SK-N-SH treated with all-trans-retinoic acid at 6 μM for 48 hours (cell line): ENCODE results near the gene RNF115.

Source experiments
- ATAC-seq: fragments of 200-7000 bp; cut with Tn5 transposase; 3 replicates; pipeline ENCODE4 v1.9.1; 2020; ENCODE audit warnings: mild to moderate bottlenecking, moderate library complexity
- ARNTL ChIP-seq: fragments of 450-650 bp; formaldehyde crosslinking; IDR thresholded peaks from 2 replicates; pipeline ENCODE4 v1.5.0; 2020; ENCODE audit warnings: low read depth, mild to moderate bottlenecking, moderate library complexity, borderline replicate concordance
- BACH2 ChIP-seq: fragments of 250-450 bp; sonication (Bioruptor Pico); IDR thresholded peaks from 2 replicates; pipeline ENCODE4 v1.9.0; 2021; ENCODE audit warnings: mild to moderate bottlenecking, borderline replicate concordance
- CREB5 ChIP-seq: fragments of 250-450 bp; sonication (Bioruptor Pico); IDR thresholded peaks from 2 replicates; pipeline ENCODE4 v1.5.1; 2020; ENCODE audit warnings: low read depth, mild to moderate bottlenecking, moderate library complexity
- CSDC2 ChIP-seq: fragments of 250-450 bp; sonication (Bioruptor Pico); IDR thresholded peaks from 2 replicates; pipeline ENCODE4 v1.5.0; 2020; ENCODE audit warnings: mild to moderate bottlenecking, moderate library complexity
- CSRNP3 ChIP-seq: fragments of 250-450 bp; sonication (Bioruptor Pico); IDR thresholded peaks from 2 replicates; pipeline ENCODE4 v1.5.1; 2021; ENCODE audit warnings: mild to moderate bottlenecking, moderate library complexity
- ESRRG ChIP-seq: fragments of 250-450 bp; sonication (Bioruptor Pico); IDR thresholded peaks from 2 replicates; pipeline ENCODE4 v1.6.1; 2021; ENCODE audit warnings: mild to moderate bottlenecking
- GLIS3 ChIP-seq: fragments of 250-450 bp; sonication (Bioruptor Pico); IDR thresholded peaks from 2 replicates; pipeline ENCODE4 v1.5.0; 2020; ENCODE audit warnings: mild to moderate bottlenecking, moderate library complexity
- ISL1 ChIP-seq: fragments of 250-450 bp; sonication (Bioruptor Pico); IDR thresholded peaks from 2 replicates; pipeline ENCODE4 v2.1.2; 2022; ENCODE audit warnings: mild to moderate bottlenecking, moderate library complexity
- OSR1 ChIP-seq: fragments of 250-450 bp; sonication (Bioruptor Pico); IDR thresholded peaks from 2 replicates; pipeline ENCODE4 v1.8.0; 2022; ENCODE audit warnings: moderate library complexity, mild to moderate bottlenecking, inconsistent platforms
- PATZ1 ChIP-seq: fragments of 250-450 bp; sonication (Bioruptor Pico); IDR thresholded peaks from 2 replicates; pipeline ENCODE4 v1.8.0; 2020; ENCODE audit warnings: mild to moderate bottlenecking, moderate library complexity, borderline replicate concordance
- PPARA ChIP-seq: fragments of 250-450 bp; sonication (Bioruptor Pico); IDR thresholded peaks from 2 replicates; pipeline ENCODE4 v1.5.0; 2020; ENCODE audit warnings: mild to moderate bottlenecking, borderline replicate concordance
- RARB ChIP-seq: fragments of 250-450 bp; sonication (Bioruptor Pico); IDR thresholded peaks from 2 replicates; pipeline ENCODE4 v1.8.0; 2021; ENCODE audit warnings: mild to moderate bottlenecking, moderate library complexity
- TCF4 ChIP-seq: fragments of 250-450 bp; sonication (Bioruptor Pico); IDR thresholded peaks from 2 replicates; pipeline ENCODE4 v1.8.0; 2021; ENCODE audit warnings: mild to moderate bottlenecking, moderate library complexity, borderline replicate concordance
- TOX ChIP-seq: fragments of 250-450 bp; sonication (Bioruptor Pico); IDR thresholded peaks from 2 replicates; pipeline ENCODE4 v1.8.0; 2021; ENCODE audit warnings: mild to moderate bottlenecking, moderate library complexity, borderline replicate concordance
- ZFP3 ChIP-seq: fragments of 250-450 bp; sonication (Bioruptor Pico); IDR thresholded peaks from 2 replicates; pipeline ENCODE4 v1.5.0; 2020; ENCODE audit warnings: mild to moderate bottlenecking, moderate library complexity
- ZFP30 ChIP-seq: fragments of 450-650 bp; formaldehyde crosslinking; IDR thresholded peaks from 2 replicates; pipeline ENCODE4 v1.5.0; 2022; ENCODE audit warnings: mild to moderate bottlenecking, moderate library complexity
- ZNF565 ChIP-seq: fragments of 450-650 bp; formaldehyde crosslinking; conservative IDR thresholded peaks from 2 replicates; pipeline ENCODE4 v1.5.0; 2020; ENCODE audit warnings: low read depth, mild to moderate bottlenecking, moderate library complexity
- ZNF70 ChIP-seq: fragments of 450-650 bp; formaldehyde crosslinking; IDR thresholded peaks from 2 replicates; pipeline ENCODE4 v1.5.0; 2020; ENCODE audit warnings: mild to moderate bottlenecking, moderate library complexity
- ZNF8 ChIP-seq: fragments of 450-650 bp; formaldehyde crosslinking; IDR thresholded peaks from 2 replicates; pipeline ENCODE4 v1.5.0; 2020; ENCODE audit warnings: mild to moderate bottlenecking, moderate library complexity
- TF ChIP-seq, protein P1 (sequence below): fragments of 250-450 bp; sonication (Bioruptor Pico); IDR thresholded peaks from 2 replicates; pipeline ENCODE4 v1.8.0; 2021; ENCODE audit warnings: low read depth, mild to moderate bottlenecking, moderate library complexity, borderline replicate concordance
- TF ChIP-seq, protein P2 (sequence below): fragments of 250-450 bp; sonication (Bioruptor Pico); IDR thresholded peaks from 2 replicates; pipeline ENCODE4 v1.5.0; 2020; ENCODE audit warnings: mild to moderate bottlenecking, moderate library complexity

Gene RNF115

DNA sequence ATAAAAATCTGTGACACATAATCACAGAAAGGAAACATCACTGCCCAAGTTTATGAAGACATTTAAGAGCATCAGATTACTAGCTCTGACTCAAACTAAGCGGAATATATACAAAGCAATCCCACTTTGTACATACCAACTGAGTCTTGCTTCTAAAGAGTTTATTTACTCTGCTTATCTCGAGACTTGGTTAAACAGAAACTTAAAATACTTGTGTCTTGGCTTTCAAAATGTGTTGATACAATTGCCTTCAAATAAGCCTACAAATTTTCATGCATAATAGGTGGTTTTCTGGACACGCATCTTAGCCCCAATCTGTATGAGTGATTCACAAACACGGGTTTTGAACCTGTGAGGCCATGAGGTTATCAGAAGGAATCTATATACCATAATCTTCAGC, 83.6 kb downstream of the RNF115 start:
- TF ChIP-seq CSDC2 (CRISPR knock-in tag) (no peak), ZFP3 (CRISPR knock-in tag) (no peak), PATZ1 (CRISPR knock-in tag) (no peak), ZNF8 (CRISPR knock-in tag) (no peak), OSR1 (CRISPR knock-in tag) (no peak), ZNF70 (no peak), ESRRG (CRISPR knock-in tag) (no peak), TOX (CRISPR knock-in tag) (no peak), CREB5 (CRISPR knock-in tag) (no peak), BACH2 (CRISPR knock-in tag) (no peak), ZFP30 (no peak), TCF4 (CRISPR knock-in tag) (no peak), CSRNP3 (CRISPR knock-in tag) (no peak), ZNF565 (CRISPR knock-in tag) (no peak), ISL1 (CRISPR knock-in tag) (no peak), RARB (no peak)
- TF ChIP-seq, protein P1, sequence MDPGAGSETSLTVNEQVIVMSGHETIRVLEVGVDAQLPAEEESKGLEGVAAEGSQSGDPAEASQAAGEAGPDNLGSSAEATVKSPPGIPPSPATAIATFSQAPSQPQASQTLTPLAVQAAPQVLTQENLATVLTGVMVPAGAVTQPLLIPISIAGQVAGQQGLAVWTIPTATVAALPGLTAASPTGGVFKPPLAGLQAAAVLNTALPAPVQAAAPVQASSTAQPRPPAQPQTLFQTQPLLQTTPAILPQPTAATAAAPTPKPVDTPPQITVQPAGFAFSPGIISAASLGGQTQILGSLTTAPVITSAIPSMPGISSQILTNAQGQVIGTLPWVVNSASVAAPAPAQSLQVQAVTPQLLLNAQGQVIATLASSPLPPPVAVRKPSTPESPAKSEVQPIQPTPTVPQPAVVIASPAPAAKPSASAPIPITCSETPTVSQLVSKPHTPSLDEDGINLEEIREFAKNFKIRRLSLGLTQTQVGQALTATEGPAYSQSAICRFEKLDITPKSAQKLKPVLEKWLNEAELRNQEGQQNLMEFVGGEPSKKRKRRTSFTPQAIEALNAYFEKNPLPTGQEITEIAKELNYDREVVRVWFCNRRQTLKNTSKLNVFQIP: no peak
- no peak for ATAC-seq

DNA sequence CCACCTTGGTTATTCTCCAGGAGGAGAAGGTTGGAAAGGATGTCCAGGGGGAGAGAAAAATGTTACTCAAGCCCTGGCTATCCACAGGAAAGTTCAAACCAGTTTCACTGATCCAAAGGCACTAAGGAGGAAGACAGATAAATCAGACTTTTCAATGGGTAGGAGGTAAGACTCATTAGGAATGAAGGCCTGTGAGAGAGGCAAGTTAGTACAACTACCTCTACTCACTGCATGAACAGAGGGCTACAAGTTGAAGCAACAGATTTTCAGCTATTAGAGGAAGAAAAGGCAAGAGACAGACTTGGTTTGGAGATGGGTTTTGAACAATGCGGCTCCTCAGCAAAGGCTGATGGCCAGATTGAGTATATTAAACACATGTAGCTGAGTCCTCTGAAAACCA, 87.7 kb downstream of the RNF115 start:
- TF ChIP-seq ZFP3 (CRISPR knock-in tag) (no peak), BACH2 (CRISPR knock-in tag) (no peak), OSR1 (CRISPR knock-in tag) (no peak), CSDC2 (CRISPR knock-in tag) (no peak), TCF4 (CRISPR knock-in tag) (no peak), RARB (no peak), TOX (CRISPR knock-in tag) (no peak), GLIS3 (no peak), ARNTL (CRISPR knock-in tag) (no peak), PATZ1 (CRISPR knock-in tag) (no peak), ZNF70 (no peak), ESRRG (CRISPR knock-in tag) (no peak), PPARA (CRISPR knock-in tag) (no peak)
- TF ChIP-seq, protein P2, sequence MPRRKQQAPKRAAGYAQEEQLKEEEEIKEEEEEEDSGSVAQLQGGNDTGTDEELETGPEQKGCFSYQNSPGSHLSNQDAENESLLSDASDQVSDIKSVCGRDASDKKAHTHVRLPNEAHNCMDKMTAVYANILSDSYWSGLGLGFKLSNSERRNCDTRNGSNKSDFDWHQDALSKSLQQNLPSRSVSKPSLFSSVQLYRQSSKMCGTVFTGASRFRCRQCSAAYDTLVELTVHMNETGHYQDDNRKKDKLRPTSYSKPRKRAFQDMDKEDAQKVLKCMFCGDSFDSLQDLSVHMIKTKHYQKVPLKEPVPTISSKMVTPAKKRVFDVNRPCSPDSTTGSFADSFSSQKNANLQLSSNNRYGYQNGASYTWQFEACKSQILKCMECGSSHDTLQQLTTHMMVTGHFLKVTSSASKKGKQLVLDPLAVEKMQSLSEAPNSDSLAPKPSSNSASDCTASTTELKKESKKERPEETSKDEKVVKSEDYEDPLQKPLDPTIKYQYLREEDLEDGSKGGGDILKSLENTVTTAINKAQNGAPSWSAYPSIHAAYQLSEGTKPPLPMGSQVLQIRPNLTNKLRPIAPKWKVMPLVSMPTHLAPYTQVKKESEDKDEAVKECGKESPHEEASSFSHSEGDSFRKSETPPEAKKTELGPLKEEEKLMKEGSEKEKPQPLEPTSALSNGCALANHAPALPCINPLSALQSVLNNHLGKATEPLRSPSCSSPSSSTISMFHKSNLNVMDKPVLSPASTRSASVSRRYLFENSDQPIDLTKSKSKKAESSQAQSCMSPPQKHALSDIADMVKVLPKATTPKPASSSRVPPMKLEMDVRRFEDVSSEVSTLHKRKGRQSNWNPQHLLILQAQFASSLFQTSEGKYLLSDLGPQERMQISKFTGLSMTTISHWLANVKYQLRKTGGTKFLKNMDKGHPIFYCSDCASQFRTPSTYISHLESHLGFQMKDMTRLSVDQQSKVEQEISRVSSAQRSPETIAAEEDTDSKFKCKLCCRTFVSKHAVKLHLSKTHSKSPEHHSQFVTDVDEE (CRISPR knock-in tag): no peak
- ATAC-seq: no peak
